C1 segment of cervical spinal cord (tissue), 14 donors: ENCODE data around the gene ITGB3BP.

Experiments used
- DNase-seq, 14 donors: peaks; one replicate each; lab custom pipeline; 2025; lab: John Stamatoyannopoulos, UW

Gene ITGB3BP

DNA sequence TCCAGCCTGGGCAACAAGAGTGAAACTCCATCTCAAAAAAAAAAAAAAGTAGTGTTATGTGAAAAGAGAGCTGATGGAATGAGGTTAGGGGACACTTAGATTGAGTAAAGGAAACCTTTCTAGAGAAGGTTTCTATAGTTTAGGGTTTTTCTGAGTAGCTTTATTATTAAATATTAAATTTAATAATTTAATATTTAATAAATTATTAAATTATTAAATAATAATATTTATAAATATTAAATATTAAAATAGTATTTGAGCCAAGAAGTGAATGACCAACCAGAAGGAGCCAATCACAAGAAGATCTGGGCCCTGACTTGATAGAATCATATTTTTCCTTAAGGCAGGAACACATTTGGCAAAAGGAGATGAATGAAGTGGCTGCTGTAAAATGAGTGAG lies 104.9 kb downstream of the ITGB3BP start:
- no peak for DNase-seq

DNA sequence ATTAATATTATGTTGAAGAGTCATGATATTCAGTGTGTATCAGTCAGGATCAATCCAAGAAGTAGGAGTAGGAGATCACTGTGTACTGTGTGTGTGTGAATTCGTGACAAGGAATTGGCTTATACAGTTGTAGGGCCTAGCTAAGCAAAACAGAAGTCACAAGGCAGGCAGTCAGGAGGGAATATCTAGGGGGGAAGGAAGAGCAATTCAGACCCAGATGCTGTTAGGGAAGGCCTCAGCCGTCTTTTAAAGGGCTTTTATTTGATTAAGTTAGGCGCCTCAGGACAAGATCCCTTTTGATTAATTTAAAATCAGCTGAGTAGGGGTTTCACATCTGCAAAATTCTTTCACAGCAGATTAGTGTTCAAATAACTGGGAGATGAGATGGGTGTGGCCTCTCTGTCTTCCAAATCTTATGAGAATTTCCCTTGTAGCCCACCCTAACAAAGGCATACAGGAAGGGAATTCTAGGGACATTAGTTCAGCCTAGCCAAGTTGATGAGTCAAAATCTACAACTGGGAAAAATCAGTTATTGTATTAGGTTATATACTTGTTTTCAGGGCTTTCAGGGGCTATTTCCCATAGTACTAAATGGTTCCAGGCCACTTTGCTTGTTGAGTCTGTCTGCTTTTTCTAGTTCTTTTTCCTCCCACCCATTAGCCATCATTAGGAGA lies 108.2 kb downstream of the ITGB3BP start:
- DNase-seq = no peak

DNA sequence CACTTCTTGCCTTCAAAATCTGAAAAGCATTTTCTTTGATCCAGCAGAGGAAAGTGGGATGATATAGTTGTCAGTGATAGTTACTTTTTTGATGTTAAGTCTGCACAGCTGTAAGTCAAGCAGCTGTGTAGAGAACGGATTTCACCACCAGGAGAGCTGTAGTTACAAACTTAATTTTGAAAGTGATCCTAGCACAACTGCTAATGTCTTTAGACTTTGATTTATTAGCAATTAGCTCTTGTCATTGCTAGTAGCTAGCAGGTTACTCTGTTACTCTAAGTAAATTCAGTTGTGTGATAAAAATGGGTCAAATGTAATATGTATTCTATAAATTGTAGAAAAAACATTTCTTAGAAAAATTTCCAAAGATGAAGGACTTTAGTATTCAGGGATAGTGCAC lies 109.6 kb downstream of the ITGB3BP start:
- no peak for DNase-seq

DNA sequence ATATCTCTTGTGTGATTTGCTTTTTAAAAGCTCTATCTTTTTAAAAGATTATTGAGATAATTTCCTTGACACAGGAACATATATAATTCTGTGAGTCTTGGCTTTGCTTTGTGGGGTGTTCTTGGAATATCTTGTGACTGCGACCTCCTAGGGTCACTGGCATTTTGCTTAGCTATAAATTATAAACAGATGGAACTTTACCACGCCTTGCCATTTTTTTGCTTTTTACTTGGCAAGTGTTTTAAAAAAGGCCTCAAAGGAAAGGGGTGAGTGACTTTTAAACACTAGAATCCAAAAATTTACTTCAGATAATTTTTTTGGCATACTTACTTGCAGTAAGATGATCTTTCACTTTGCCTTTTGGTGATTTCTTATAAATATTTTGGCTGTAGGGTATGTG lies 112.0 kb downstream of the ITGB3BP start:
- DNase-seq = no peak

DNA sequence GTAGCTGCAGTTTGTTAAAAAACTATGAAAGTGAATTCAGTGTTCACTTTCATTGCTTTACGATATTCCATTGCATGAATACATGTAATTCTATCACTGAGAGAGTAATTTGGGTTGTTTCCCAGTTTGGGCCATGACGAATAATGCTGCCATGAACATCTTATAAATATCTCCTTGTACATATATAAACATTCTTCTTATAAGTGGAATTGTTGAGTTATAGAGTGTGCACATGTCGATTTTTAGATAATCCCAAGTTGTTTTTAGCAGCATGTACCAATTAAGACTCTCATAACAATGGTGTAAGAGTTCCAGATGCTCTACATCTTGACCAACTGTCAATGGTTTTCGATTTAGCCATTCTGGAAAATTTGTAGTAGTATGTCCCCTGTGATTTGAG lies 114.7 kb downstream of the ITGB3BP start:
- DNase-seq = no peak

DNA sequence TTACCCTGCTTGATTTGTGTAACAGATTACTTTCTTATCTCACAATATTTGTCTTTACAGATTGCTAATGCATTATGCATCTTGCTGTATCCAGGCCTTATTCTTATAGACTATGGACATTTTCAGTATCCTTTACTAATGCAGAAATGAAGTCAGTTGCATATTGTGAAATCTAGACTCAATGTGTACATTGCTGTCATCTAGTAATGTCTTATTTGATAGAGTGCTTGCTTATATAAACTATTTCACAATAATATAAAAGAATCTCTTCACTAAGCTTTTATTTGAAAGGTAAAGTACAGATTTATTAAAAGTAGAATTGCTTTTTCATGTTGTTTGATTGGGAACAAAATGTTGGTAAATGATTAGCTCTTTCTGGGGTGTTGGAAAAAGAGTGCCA lies 116.0 kb downstream of the ITGB3BP start:
- DNase-seq = no peak

DNA sequence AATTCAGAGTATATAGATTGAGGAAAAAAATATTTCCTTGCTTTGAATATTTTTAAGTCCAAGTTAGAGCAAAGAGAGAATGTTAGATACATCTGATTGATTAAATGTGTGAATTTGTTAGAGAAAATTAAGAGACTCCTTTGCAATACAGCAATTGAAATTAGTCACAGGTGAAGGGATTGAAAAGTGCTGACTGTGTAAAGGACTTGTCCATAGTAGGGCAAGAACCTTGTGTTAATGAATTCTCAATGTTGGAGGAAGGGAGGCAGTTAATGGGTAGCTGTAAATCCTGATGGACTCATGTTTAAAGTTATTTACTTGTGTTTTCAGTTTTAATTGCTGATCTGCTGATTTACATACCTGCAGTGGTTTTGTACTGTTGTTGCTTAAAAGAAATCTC lies 117.0 kb downstream of the ITGB3BP start:
- DNase-seq = no peak

DNA sequence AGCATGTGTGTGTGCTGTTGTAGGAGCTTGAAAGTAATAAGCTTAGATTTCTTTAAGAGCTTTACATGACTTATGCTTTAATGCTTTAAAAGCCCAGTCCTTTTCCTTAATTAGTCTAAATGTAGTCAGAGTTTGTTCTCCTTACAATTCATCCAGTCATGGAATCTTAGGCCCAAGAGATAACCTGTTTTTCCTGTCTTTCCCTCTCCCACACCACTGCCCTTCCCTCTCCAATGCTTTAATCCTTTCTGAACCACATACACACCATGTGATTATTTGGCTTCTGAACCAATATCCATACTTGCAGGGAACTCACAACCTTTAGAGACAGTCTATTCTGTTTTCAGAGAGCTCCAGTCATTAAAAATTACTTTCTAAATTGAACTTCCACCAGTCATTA lies 118.0 kb downstream of the ITGB3BP start:
- DNase-seq = no peak

DNA sequence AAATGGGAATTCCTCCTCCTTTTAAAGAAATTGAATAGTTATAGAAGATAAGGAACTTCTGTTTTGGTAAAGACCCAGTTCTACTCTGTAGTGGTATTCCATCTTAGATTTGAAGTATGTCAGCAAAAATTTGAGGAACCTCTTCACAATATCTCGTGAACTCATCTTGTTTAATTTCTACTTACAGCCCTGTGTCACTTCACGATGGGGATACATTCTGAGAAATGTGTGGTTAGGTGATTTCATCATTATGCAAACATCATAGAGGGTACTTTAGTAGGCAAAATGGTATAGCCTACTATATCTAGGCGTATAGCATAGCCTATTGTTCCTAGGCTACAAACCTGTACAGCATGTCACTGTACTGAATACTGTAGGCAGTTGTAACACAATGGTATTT lies 119.6 kb downstream of the ITGB3BP start:
- DNase-seq = no peak

DNA sequence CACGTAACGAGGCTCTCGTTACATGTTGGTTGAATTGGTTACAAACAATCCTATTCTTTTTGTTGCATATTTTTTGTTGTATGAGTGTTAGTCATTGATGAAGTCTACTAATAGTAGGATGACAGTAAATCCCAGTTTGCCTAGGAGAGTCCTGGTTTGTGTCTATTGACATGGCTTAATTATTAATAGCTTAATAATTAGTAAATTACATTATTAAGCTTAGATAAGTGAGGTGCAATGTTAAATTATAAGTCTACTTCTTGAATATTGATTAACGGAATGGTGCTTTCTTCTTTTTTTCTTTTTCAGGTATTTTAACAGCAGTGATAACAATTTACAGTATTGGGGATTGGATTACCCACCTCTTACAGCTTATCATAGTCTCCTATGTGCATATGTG lies 121.1 kb downstream of the ITGB3BP start:
- DNase-seq = no peak
